ENCODE measurements around the gene ASTL.

The ASTL gene

GRCh38 chr2:96109361-96109680, 29.0 kb downstream of the ASTL start:
- H3K27ac ChIP-seq = no peak overlapping the region
- no peak for TF ChIP-seq ZFX (IDR thresholded peaks at IDR 0.05; ENCODE audit: borderline replicate concordance)
- TF ChIP-seq CTCF (IDR thresholded peaks at IDR 0.05) = no peak

- H3K27ac ChIP-seq = no peak overlapping the region
These were observed 29.6 kb downstream of the ASTL start for GRCh38 chr2:96108541-96109360.

GRCh38 chr2:96108151-96108540, 30.2 kb downstream of the ASTL start:
- no peak for TF ChIP-seq ZFX (IDR thresholded peaks at IDR 0.05; ENCODE audit: borderline replicate concordance)
- TF ChIP-seq CTCF (IDR thresholded peaks at IDR 0.05) = no peak
- H3K27ac ChIP-seq = no peak overlapping the region

More at GRCh38 chr2:96108541-96109360, 29.6 kb downstream of the ASTL start:
- TF ChIP-seq CTCF (IDR thresholded peaks at IDR 0.05) = no peak
- no peak for TF ChIP-seq ZFX (IDR thresholded peaks at IDR 0.05; ENCODE audit: borderline replicate concordance)

- TF ChIP-seq CTCF (IDR thresholded peaks at IDR 0.05) (no peak), ZFX (IDR thresholded peaks at IDR 0.05; ENCODE audit: borderline replicate concordance) (no peak)
- no peak overlapping the region for H3K27ac ChIP-seq
These were observed 30.6 kb downstream of the ASTL start for GRCh38 chr2:96107708-96108065.

- TF ChIP-seq CTCF (IDR thresholded peaks at IDR 0.05) = no peak
- no peak for TF ChIP-seq ZFX (IDR thresholded peaks at IDR 0.05; ENCODE audit: borderline replicate concordance)
- H3K27ac ChIP-seq = no peak overlapping the region
These were observed 31.2 kb downstream of the ASTL start for GRCh38 chr2:96106991-96107707.

GRCh38 chr2:96105994-96106715, 32.1 kb downstream of the ASTL start:
- H3K27ac ChIP-seq = no peak overlapping the region
- no peak for TF ChIP-seq CTCF (IDR thresholded peaks at IDR 0.05)
- no peak for TF ChIP-seq ZFX (IDR thresholded peaks at IDR 0.05; ENCODE audit: borderline replicate concordance)
